IPS DF 4.7 (cell line): Measurements from ENCODE around the gene SGCD.

ENCODE experiments used
- DNase-seq: peaks from one replicate; pipeline ENCODE4 v3.0.0-alpha.2; 2013; ENCODE audit warnings: low spot score; ENCODE audit errors: extremely low read depth

SGCD gene

GRCh38 chr5:156683509-156683908, 356.5 kb downstream of the SGCD start:
- no peak for DNase-seq

GRCh38 chr5:156684216-156684615, 357.3 kb downstream of the SGCD start:
- no peak for DNase-seq

DNA sequence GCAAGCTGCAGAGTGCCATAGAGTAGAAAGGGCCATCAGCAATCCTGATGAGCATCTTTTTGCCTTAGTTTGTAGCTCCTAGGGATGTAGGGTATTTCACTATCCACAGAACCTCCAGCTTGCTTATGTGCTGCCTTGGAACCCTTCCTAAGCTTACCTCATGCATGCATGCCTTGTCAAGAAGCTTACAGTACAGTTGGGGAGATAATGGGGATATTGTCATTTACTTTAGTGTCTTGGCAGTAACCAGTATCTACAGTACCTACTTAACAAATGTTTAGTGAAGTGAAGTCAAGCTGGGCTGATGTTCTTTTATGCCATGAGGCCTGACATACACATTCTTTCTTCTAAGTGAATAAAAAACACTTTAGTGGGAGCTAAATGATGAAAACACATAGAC, 358.5 kb downstream of the SGCD start:
- DNase-seq = no peak

DNA sequence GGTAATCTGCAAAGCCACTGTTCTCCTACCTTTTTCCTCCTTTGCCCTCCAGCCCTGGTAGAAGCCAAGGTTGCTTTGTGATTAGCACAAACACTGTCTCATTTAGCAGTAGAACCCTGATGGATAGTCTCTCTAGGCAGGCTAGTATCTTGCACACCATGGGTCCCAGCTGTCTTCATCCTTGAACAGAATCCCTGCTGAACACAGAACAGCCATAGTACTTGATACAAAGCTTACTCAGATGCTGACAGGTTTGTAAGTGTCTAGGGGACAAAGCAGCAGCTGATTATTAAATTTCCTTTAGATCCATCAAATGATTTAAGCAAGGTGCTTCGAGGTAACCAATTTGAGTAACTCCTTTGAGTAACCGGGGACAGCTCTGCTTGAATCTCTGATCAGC, 359.4 kb downstream of the SGCD start:
- no peak for DNase-seq

- DNase-seq = no peak
Measured at GRCh38 chr5:156686796-156687195, 359.8 kb downstream of the SGCD start.

DNA sequence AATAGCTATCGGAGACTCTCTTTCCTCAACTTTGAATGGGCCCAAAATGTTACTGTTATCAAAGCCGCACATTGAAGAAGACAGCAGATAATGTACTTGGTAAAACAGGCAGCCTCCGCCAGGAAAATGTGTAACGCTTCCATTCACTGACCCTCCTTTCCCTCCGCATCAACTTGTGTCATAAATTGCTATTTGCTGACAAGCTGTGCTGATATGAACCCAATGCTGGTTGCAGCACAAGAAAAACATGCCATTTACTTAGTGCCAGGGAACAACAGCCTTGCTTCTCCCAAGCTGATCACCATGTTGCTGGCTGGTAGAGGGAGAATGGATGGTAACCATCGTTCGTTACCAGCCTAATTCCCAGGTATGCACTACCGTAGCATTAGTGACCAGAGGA, 360.6 kb downstream of the SGCD start:
- DNase-seq = no peak

DNA sequence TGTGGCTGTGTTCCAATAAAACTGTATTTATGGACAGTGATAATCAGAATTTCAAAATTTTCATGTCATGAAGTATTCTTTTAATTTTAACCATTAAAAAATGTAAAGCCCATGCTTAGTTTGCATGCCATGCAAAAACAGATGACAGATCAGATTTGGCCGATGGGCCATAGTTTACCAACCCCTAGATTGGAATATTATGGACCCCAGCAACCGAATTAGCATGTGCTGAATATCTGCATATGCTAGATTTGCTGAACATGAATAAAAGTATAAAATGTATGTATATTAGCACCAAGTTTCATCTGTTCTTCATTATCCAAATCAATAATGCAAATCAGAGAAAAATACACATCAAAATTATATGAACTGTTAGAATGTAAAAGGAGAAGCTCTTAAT, 364.6 kb downstream of the SGCD start:
- no peak for DNase-seq

DNA sequence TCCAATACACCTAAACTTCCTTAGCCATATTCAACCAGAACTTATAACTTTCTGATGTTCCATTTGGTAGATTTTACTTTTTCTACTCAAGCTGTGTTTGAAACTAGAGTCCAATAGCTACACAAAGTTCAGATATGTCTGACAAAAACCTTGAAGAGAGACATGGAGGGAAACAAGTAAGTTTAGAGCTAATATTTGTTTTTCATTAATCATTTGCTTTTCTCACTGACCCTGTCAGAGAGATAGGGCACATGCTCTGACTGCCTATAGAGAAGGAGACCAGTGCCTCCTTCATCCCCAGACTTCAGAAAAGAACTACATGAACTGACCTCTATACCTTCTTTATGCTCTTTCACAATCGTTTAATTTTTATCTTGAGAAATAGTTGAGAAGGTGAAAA, 366.1 kb downstream of the SGCD start:
- no peak for DNase-seq

- DNase-seq = no peak
Measured at GRCh38 chr5:156694598-156694997, 367.6 kb downstream of the SGCD start.

DNA sequence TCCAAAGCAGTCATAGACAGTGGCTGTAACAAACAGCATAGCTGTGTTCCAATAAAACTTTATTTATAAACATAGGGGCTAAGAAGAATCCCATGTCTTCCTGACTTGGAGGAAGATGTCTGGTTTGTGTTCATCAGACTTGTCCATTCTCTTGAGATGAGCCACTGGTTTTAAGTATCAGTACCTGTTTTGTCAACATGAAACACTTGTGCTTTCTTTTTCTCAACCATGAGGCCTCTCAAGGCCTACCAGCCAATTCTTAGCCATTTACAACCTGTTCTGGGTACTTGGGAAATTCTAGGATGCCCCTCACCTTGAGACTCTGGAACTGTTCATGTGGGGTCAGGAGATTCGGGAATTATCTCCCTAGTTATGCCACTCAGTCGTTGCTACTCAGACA, 368.8 kb downstream of the SGCD start:
- no peak for DNase-seq

DNA sequence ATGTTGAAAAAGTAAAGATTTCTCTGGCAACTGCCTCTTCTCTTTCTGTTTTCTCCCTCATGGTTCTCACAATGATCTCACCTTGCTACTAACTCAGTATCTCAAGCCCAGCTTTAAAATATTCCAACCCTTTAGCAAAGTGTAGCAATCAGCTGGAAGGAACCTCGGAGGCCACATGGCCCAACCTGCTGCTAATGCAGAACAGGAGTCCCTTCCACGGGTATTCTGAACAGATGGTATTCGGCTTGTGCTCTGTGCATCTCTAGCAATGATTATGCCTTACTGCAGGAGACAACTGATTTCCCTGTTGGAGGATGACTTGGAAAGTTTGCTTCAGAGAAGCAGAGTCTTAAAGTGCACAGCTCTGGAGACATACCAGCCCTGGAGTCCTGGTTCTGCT, 371.4 kb downstream of the SGCD start:
- DNase-seq = no peak

DNA sequence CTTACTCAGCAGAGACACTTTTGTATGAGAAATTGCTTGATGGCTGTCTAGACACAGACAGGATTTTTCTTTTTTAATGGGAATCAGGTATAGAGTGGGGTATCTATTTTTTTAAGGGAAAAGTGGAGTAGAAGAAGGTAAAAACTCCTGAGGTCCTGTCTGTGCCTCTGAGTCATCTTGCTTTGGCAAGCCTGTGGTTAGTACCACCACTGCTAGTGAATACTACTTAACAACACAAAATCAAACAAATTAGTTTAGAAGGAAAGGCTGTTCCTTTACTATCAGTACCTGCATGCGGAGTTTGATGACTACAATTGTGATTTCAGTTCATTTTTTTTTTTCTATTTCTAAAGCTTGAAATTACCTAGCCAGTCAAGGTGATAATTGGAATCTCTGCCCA, 372.2 kb downstream of the SGCD start:
- no peak for DNase-seq

DNA sequence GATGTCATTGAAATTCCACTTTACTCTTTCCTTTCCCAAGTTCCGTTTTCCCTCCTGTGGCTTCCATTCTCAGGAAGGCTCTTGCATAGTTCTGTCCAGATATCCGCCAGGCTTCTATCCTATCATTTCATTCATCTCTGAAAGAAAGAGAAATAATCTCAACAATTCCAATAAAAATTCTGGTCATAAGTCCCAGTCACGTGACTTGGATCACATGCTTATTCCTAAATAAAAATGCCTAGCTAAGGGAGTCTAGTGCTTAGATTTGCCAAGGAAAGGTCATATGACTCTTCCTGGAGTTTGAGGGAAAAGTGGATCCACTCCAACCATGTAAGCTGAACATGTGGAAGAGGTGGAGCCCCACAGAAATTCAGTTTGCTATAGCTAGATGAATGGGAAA, 377.2 kb downstream of the SGCD start:
- DNase-seq = no peak

- DNase-seq = peak; percentile 71
Measured at GRCh38 chr5:156706631-156707030, 379.7 kb downstream of the SGCD start.

- DNase-seq = no peak
Measured at GRCh38 chr5:156707750-156708149, 380.8 kb downstream of the SGCD start.

GRCh38 chr5:156715287-156715686, 388.3 kb downstream of the SGCD start:
- DNase-seq = no peak

GRCh38 chr5:156716591-156717380, 389.8 kb downstream of the SGCD start:
- DNase-seq = no peak

DNA sequence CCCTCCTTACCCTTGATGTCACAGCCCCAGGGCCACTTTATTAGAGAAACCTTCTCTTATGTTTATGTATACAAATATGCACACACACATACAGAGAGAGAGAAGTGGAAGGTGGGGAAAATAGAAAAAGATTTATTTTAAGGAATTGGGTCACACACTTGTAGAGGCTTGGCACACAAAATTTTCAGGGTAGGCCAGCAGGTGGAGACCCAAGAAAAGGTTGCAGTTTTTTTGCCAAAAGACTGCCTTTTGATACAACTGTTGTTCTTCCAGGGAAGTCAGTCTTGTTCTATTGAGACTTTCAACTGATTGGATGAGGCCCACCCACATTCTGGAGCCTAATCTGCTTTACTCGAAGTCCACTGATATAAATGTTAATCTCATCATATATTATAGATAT, 392.0 kb downstream of the SGCD start:
- DNase-seq = no peak

DNA sequence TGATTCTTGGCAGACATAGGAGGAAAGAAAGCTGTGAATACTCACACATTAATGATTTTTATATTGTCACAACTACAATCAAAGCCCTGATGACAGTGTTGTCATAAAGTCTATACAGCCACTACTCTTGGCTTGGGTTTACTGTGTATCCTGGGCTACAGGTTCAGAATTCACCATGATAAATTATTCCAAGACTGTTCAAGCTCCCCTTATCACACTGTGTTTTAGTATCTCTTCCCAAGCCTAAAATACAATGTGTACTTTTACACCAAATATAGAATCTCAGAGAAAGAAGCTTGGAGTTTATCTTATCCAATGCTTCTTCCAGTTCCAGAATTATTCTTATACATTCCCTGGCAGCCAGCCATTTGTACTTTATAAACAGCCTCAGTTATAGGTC, 395.4 kb downstream of the SGCD start:
- no peak for DNase-seq

- DNase-seq = no peak
Measured at GRCh38 chr5:156735477-156735876, 408.5 kb downstream of the SGCD start.

DNA sequence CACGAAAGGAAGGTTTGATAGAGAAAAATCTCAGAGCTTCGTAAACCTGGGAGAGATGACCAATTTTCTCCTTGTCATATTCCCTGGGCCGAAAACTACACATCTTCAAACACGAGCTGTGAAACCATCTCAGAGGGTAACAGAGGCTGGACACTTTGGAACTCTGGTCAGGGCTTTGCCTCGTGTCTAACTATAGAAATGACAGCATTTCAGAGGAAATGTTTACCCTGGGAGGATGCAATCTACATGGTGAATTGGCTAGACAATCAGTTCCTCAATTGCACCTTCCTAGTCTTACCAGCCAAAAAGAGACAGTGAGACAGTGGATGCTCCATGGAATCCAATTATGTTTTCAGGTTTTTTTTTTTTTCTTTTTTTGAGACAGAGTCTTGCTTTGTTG, 414.6 kb downstream of the SGCD start:
- no peak for DNase-seq

DNA sequence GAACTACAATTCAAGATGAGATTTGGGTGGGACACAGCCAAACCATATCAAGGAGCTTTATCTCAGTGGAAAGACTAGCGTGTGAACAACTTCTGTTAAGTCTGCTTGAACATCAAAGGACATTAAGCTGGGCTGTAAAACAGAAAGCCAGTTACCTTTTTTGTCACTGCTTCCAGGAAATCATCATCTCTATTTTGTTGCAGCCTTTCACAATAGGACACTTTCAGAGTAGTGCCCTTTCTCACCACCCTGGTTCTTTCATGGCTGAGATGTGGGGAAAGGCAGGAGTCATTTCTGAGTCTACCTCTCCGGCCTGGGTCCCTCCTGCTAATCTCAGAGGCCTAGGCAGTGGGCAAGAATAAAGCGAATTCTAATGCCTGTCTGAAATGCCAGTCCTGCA, 426.9 kb downstream of the SGCD start:
- no peak for DNase-seq

GRCh38 chr5:156755421-156756087, 428.6 kb downstream of the SGCD start:
- DNase-seq = no peak
